Fibroblast of mammary gland (primary cell): Measurements from ENCODE around the gene LMAN2.

Experiments used
- DNase-seq: peaks from one replicate; pipeline ENCODE4 v3.0.0-alpha.2; 2010; ENCODE audit warnings: low read depth
- H3K4me3 ChIP-seq: 2 replicates; pipeline ENCODE4 v1.5.1; 2011; ENCODE audit warnings: low read depth, mild to moderate bottlenecking, low read length, moderate library complexity; ENCODE audit not compliant: control insufficient read depth
- TF ChIP-seq, protein P1 (sequence below): conservative IDR thresholded peaks from 2 replicates; pipeline ENCODE4 v1.5.1; 2011; ENCODE audit warnings: low read depth, low read length, inconsistent platforms; ENCODE audit not compliant: control insufficient read depth, insufficient read depth

LMAN2 gene

DNA sequence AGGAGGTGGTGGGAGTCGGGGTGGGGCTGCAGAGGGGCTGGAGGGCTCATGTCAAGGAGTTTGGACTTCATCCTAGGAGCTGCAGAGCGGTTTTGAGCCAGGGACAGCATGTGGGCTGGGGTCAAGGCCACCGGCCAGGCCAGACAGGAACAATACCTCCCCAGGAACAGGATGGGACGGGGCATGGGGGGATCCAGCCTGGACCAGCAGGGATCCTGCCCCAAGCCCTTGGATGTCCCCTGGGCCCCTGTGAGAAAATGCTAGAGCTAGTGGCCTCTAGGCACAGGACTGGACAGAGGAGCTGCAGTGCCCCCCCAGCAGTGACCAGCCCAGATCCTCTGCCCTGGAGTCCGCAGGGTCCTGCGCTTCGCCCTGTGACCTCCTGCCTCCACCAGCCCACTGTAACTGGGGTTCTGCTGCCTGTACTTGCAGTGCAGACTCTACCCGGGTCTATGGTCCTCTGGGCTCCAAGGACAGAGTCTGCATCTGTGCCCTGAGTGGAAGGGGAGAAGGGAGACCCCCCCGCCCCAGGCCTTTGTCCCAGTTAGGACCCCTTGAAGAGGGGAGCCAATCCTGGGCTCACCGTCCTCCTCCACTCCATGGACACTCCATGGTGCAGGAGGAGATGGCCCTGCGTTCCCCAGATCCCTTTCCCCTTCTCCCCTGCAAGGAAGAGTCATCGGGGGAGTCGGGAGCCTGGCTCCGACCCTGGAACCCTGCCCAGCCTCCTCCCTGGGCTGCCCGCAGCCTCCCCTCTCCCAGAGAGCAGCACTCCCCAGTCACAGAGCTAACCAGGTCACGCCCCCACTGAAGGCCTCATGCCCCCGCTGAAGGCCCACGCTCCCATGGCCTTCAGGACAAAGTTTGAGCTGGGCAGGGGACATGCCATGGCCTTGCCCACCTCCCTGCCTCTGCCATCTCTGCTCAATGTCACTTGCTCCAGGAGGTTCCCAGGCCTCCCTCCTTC is 36.8 kb downstream of the LMAN2 start:
- DNase-seq, result no peak
- H3K4me3 ChIP-seq, result no peak overlapping the region
- TF ChIP-seq, protein P1, sequence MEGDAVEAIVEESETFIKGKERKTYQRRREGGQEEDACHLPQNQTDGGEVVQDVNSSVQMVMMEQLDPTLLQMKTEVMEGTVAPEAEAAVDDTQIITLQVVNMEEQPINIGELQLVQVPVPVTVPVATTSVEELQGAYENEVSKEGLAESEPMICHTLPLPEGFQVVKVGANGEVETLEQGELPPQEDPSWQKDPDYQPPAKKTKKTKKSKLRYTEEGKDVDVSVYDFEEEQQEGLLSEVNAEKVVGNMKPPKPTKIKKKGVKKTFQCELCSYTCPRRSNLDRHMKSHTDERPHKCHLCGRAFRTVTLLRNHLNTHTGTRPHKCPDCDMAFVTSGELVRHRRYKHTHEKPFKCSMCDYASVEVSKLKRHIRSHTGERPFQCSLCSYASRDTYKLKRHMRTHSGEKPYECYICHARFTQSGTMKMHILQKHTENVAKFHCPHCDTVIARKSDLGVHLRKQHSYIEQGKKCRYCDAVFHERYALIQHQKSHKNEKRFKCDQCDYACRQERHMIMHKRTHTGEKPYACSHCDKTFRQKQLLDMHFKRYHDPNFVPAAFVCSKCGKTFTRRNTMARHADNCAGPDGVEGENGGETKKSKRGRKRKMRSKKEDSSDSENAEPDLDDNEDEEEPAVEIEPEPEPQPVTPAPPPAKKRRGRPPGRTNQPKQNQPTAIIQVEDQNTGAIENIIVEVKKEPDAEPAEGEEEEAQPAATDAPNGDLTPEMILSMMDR, result no peak

DNA sequence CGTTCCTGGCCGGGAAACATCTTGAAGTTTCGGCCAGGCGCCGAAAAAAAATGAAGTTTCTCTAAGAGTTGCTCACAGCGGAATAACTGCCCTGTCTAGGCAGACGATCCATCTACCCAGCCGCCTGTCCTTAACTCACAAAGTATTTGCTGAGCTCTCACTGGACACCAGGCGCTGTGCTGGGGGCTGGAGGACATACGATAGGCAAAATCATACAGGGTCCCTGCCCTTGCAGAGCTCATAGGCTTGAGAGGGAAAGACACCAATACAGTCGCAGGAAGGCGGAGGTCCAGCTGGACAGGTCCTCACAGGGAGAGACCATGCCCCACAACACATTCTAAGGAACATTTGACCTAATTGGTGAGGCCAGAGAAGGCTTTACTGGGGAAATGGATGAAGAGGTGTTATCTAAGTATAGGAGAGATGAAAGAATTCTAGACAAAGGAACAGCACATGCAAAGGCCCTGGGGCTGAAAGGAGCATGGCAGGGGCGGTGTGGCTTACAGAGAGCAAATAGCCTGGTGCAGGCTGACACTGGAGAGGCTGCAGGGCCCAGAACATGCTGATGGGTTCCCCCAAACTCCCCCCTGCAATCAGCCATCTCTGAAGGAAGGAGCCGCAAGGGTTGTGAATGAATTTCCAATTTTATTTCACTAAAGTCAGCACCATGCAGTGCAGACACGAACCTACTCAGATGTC is 37.8 kb downstream of the LMAN2 start:
- TF ChIP-seq, protein P1, result no peak
- no peak overlapping the region for H3K4me3 ChIP-seq
- no peak for DNase-seq

DNA sequence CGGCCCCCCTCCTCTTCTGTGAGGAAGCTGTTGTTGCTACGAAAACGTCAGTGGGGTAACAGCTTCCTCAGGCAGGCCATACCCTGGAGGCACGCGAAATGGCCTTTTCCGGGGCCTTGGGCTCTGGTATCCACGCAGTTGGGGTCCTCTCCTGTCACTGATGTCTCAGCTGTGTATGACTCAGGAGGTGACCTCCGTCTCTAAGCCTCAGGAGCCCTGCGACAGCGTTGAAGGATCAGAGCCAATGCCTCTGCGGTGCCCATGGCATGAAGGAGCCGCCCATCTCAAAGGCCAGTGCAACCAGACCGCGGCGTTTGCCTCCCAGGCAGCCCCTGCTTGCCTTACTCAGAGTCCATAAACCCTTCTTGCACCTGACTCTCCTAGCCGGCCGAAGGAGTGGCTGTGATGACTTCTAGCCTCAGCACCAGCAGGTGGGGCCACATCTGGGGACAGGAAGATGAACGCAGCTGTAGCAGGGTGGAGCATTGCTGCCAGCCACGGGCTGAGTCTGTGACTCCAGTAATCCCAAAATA is 38.8 kb downstream of the LMAN2 start:
- DNase-seq, result peak; percentile 27
- H3K4me3 ChIP-seq, result peak overlapping the region; percentile 18
- TF ChIP-seq, protein P1, result no peak

DNA sequence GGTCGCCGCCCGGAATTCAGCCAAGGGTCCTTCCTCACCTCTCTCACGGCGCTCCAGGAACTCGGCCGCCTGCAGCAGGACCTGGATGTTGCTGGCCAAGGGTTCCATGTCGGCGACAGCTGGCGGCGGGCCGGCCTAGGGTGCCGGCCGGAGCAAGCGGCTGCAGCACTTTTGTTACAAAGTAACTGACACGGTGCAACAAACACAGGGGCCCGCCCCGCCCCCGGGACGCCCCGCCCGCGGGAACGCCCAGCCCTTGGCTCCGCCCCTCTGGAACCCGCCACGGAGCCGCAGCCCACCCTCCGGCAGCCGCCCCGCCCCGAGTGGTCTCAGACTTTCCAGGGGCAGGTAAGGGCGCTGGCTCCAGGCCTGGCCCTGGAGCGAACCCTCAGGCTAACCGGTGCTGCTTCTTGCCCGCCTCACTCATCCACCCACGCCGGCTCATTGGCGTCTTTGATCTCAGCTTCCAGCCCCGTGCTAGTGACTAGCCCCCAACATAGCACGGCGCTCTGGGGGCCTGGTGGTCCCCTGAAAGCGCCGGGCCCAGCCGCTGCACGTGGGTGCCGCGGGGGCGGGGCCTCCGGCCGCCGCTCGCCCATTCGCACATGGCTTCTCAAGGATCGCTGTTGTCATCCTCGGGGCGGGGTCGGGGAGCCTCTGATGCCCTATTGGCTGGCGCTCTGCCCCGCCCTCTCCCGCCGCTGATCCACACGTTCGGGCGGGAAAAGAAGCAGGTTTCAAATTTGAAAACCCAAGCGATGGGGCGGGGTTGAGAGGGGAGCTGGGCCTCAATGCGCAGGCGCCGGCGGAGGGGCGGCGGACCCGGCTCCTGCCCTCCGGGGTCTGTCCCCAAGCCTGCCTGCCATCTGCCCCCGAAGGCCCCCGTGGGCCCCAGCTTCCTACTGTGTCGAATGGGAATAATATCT is 39.5 kb downstream of the LMAN2 start, which contains the start of gene MXD3:
Gene MXD3 (minus strand): TSS at position 176 of the 926 bp plus-strand sequence. CDS start 68 bp downstream, at position 108.
- DNase-seq, result peak; percentile 91
- TF ChIP-seq, protein P1, result no peak
- H3K4me3 ChIP-seq, result peak within 1 kb of the TSS; percentile 71

DNA sequence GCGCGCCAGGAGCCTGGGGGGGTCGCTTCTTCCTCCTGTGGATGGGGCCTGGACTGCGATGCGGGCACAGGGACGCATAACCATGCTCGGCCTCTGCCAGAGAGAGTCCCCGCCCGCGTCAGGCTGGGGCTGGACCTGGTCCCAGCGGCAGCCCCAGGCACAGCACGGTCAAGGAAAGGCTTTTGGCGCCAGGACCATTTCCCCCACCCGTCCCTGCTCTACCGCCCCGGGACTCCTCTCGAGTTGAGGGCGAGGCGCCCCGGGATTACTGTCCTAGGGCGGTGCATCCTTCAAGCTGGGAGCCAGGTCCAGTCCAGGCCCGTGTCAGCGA is 40.1 kb downstream of the LMAN2 start:
- TF ChIP-seq, protein P1, result no peak
- H3K4me3 ChIP-seq, result peak overlapping the region; percentile 71
- no peak for DNase-seq
